ENCODE measurements around the gene FEZ2.
"Not testable (repeated sequence)": the region's sequence is repeated elsewhere in the genome, so short reads cannot be mapped to it uniquely, and the experiment has no call there.

FEZ2 gene

DNA sequence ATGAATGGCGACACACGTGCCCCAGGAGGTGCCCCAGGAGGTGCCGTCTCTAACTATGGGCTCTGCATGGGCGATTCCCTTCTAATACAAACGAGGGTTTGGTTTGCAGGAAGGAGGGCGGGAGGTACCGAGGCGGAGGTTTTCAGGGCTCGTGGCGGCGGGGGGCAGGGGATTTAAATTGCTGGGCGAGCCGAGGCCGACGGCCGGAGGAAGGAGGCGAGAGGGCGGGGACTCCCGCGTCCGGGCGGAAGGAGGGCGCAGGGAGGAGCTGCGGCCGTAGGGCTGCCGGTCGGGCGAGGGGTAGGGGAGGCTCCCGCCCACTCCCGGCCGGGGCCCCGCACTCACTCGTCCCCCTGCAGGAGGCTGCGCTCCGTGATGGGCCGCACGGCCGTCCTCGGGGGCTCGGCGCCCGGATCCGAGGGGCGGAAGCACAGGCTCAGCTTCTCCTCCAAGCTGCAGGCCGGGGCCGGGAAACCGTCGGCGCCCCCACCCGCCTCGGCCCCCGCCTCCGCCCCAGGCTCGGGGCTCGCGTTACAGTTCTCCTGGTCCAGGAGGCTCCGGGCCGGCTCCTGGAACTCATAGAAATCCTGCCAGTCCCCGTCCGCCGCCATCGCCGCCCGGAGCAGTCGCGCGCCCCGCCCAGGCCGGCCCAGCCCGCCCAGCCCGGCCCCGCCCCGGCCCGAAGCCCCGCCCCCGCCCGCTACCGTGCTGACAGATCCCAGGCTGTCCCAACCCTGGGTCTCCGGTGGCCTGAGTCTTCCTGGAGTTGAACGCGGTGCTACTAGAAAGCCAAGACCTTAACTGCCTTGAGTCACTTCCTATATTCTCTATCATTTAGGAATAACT lies at the start of gene FEZ2:
TSS of gene FEZ2 (minus strand) at position 637 of the 846 bp plus-strand sequence. CDS start at position 611, 26 bp downstream.
- peak; percentile 42 for DNase-seq (ENCODE audit: low read depth)

- DNase-seq (ENCODE audit: low read depth), result no peak
Measured at GRCh38 chr2:36634981-36635597, 37.1 kb upstream of the FEZ2 start.

DNA sequence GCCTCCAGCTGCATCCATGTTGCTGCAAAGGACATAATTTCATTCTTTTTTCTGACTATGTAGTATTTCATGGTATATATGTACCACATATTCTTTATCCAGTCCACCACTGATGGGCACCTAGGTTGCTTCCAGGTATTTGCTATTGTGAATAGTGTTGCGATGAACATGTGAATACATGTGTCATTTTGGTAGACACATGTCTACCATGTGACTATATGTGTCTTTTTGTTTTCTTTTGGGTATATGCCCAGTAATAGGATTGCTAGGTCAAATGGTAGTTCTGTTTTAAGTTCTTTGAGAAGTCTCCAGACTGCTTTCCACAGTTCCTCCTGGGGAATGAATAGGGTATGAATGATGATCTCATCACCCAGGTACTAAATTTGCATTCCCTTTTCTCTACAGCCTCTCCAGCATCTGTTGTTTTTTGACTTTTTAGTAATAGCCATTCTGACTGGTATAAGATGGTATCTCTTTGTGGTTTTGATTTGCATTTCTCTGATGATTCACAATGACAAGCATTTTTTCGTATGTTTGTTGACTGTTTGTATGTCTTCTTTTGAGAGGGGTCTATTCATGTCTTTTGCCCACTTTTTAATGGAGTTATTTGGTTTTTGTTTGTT lies 35.6 kb upstream of the FEZ2 start:
- peak; percentile 36 for DNase-seq (ENCODE audit: low read depth)

DNA sequence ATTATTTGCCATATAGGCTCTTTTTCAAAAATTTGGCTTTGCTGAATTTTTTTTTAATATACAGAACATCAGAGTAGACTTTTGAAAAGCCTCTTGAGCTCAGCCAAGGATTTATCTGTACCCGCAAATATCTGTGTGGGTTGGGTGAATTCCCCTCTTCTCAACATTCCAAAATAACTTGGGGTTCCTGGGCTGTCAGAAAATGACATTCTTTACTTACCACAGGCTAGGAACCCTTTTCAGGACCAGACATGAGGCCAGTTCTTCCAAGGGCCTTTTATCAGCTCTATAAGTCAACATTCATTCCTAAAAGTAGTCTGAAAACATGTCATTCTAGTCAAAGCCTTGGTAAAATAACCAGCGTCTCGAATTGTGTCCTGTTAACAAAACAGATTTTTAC lies 28.8 kb upstream of the FEZ2 start:
- DNase-seq (ENCODE audit: low read depth), result no peak

DNA sequence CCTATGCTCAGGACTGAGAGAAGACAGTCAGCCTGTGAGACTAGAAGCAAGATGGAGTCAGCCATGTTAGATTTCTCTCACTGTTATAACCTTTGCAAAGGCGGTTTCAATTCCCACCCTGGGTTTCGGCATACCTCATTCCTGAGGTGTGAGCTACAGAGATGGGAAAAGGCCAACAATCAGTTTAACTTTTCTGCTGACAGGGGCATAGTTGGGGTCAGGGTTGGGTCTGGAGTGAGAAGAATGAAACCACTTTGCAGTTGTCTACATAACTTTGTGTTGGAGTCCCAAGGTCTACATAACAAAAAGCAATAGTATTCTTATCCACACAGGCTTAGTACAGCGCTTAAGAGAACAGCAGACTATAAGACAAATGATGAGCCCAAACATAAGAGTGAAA lies 28.1 kb upstream of the FEZ2 start:
- no peak for DNase-seq (ENCODE audit: low read depth)

DNA sequence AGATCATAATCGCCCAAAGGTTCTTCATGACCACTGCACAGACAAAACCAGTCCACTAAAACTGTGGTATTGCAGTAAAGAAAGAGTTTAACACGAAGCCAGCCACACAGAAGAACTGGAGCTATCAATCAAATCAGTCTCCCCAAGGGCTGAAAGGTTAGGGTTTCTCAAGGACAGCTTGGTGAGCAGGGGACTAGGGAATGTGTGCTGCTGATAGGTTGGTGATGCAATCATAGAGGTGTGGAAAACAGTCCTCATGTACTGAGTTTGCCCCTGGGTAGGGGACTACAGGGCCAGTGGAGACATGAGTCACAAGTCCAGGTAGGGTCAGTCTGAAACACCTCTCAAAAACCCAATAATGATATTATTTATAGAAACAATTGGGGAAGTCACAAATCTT lies 27.3 kb upstream of the FEZ2 start:
- DNase-seq (ENCODE audit: low read depth), result no peak

GRCh38 chr2:36620321-36620720 lies 22.4 kb upstream of the FEZ2 start:
- no peak for DNase-seq (ENCODE audit: low read depth)

DNA sequence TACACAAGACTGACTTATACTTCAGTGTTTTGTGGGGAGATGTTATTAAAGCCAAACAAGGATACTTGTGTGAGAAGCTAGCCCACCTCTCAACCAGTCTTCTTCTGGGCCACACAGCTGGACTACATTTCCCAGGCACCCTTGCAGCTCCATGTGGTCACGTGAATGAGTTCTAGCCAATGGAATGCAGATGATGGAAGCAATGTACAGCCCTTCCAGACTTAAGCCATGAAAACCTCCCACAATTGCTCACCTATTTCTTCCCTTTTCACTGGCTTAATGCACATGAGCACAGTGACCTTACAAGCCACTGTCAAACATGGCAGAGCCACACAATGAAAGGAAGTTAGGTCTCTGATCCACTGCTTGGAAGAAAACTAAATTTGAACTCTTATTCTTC lies 20.4 kb upstream of the FEZ2 start:
- DNase-seq (ENCODE audit: low read depth), result peak; percentile 37

GRCh38 chr2:36616947-36617346 lies 19.0 kb upstream of the FEZ2 start:
- no peak for DNase-seq (ENCODE audit: low read depth)

DNA sequence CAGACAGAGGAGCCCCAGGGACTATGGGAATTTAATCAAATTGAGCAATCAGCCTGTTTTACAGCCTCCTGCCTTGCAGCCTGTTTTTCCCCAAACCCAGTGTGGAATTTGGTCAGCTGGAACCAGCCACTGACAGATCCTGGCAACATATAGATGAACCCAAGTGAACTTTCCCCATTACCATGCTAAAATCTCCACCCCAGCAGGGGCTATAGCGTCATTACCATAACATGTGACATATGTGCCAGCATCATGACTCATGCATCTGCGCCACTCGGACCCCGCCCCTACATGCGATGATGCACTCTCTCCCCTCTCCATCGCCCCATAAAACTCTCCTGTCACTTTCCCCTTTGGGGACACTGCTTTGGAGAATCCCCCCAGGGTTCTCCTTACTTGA lies 17.3 kb upstream of the FEZ2 start:
- DNase-seq (ENCODE audit: low read depth), result no peak

GRCh38 chr2:36613801-36614200 lies 15.8 kb upstream of the FEZ2 start:
- DNase-seq (ENCODE audit: low read depth), result no peak

GRCh38 chr2:36611316-36611990 lies 13.5 kb upstream of the FEZ2 start:
- DNase-seq (ENCODE audit: low read depth), result no peak

- DNase-seq (ENCODE audit: low read depth), result no peak
Measured at GRCh38 chr2:36609507-36609906, 11.5 kb upstream of the FEZ2 start.

DNA sequence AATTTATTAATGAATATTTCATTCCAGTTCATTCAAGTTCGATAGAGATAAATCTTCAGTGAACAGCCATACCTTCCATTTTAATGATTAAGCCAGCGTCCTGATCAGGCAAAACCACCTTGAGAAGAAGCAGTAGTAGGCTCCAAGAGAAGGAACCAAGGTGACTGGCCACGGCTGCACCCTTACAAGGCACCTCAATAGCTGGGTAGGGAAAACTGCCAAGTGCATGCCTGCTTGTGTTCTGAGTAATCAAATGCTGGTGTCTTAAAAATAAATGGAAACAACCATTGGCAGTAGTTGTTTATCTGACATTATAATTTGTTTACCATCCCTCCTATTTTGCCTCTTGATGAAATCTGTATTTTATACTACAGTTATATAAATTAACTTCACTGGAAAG lies 10.0 kb upstream of the FEZ2 start:
- DNase-seq (ENCODE audit: low read depth), result no peak

DNA sequence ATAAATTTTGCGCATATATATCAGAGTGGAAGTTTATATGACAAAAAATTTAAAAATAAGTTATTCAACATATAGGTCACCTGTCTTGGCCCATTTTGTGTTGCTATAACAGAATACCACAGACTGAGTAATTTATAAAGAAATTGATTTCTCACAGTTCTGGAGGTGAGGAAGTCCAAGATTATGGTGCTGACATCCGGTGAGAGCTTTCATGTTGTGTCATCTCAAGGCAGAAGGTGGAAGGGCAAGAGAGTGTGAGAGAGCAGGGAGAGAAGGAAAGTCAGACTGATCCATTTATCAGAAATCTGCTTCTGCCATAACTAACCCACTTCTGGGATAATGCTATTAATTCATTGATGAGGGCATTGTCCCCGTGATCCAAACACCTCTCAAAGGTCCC lies 9.0 kb upstream of the FEZ2 start:
- no peak for DNase-seq (ENCODE audit: low read depth)

GRCh38 chr2:36605273-36605672 lies 7.3 kb upstream of the FEZ2 start:
- DNase-seq (ENCODE audit: low read depth), result no peak

DNA sequence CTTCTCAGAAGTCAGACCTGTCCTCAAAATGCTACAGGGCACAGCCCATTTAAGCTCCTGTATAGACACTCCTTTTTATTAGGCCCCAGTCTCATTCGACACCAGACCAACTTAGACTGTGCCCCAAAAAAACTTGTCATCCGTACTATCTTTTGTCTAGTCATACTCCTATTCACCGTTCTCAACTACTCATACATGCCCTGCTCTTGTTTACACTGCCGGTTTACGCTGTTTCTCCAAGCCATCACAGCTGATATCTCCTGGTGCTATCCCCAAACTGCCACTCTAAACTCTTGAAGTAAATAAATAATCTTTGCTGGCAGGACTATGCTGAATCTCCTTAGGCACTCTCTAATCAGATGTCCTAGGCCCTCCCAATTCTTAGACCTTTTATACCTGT lies 5.7 kb upstream of the FEZ2 start:
- not testable (repeated sequence) for DNase-seq (ENCODE audit: low read depth)

DNA sequence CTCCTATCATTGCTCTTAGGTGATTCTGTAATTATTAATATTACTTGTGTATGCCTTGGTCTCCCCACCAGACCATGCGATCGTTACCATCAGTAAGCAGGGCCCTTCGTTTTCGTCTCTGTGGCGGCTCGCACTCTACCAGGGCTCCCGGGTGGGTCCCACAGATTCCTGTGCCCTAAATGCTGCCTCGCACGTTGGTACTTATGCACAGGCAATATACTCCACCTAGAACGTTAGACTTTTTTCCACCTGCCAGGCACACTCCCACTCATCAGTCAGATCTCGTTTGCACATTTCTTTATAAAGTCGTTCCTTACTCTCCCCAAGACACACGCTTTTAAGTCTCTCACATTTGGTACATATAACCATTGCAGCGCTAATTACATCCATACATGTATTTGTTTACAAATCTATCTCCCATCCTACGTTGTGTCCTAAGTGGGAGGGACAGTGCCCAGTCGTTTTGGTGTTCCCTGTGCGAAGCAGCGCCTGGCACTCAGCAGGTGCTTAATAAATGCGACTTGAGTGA lies 901 bp downstream of the FEZ2 start:
- no peak for DNase-seq (ENCODE audit: low read depth)

DNA sequence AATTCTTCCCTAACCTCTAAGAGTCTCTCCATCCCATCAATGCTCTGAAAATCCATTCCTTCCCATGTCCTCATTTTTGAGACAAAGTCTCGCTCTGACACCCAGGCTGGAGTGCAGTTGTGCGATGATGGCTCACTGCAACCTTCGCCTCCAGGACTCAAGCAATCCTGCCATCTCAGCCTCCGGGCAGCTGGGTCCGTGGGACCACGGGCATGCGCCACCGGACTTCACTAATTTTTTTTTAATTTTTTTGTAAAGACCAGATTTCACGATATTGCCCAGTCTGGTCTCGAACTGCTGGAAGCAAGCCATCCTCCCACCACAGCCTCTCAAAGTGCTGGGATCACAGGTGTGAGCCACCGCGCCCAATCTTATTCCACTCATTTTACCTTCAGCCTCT lies 1.6 kb downstream of the FEZ2 start:
- no peak for DNase-seq (ENCODE audit: low read depth)

DNA sequence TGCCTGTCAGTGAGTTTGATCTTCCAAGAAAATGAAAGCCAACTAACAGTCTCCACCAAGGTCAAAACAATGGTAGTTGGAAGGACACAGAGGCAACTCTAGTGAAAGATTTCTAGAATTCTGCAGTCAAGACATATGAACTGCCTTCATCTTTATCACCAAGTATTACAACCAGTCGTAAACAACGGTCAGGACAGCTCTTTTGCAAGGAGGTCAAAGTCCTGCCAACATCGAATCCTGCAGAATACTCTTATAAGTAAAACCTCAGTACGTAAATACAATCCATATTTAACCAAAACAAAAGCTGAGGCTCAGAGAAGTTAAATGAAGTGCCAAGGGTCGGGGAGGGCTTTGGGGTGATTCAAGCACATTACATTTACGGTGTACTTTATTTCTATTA lies 3.1 kb downstream of the FEZ2 start:
- DNase-seq (ENCODE audit: low read depth), result no peak

DNA sequence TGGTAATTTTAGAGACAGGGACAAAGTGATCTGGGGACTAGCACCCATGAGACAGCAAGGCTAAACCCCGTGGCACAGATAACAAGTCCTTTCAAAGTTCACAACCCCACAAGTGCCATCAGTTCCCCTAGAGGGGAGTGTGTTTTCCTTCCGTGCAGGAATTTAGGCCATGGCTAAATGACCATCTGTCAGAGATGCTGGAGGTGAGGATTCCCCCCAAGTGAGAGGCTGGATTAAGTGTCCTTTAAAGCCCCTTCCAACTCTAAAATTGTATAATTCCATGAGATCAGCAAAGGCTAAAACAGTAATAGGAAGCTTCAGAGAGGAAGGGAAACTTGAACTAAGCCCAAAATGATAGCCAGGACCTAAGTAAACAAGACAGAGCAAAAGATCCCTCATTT lies 8.7 kb downstream of the FEZ2 start:
- DNase-seq (ENCODE audit: low read depth), result no peak

GRCh38 chr2:36587556-36587955 lies 10.4 kb downstream of the FEZ2 start:
- no peak for DNase-seq (ENCODE audit: low read depth)

DNA sequence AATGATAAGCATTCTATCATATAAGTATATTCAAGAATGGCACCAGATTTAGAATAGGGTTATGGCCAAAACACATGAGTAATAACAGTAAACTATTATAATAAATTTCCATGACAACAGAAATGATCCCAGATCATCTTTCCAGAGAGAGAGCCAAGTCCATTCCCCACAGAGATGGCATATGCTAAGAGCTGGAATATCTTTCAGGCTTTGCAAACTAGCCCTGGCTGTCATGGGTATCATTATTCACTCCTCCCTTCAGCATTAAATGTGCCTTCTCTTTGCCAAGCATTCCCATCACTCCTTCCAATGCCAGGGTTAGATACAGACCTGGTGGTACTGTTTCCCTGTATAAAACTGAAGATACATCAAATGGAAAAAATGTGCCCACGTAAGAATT lies 10.9 kb downstream of the FEZ2 start:
- DNase-seq (ENCODE audit: low read depth), result no peak
